ENCODE data around the gene WNT4. TPM values are rescaled to one million over a fixed set of nuclear protein-coding genes. Genes with fewer than 3 reads are reported as not detected.
A peak's percentile ranks its signal among the peaks of the same experiment; 100 is the strongest.

The WNT4 gene
- total RNA-seq, 1 experiment from 2014 or later: 0.79 TPM

GRCh38 chr1:22089787-22090186 is 53.1 kb downstream of the WNT4 start:
- H3K36me3 ChIP-seq (ENCODE audit: control insufficient read depth, insufficient read depth, low read length): no peaks in the 10 kb centered on the region; the same call in 1 of the 2 replicates
- DNase-seq: no peak
- Mint-ChIP-seq H3K27ac (ENCODE audit: unreplicated experiment) (peak overlapping the region; percentile 0), H3K4me1 (ENCODE audit: low read depth, unreplicated experiment) (peaks cover 5% of the 10 kb centered on the region), H3K36me3 (ENCODE audit: insufficient read depth, unreplicated experiment) (peaks cover 84% of the 10 kb centered on the region), H3K9me3 (ENCODE audit: unreplicated experiment) (no peaks in the 10 kb centered on the region), H3K4me3 (ENCODE audit: unreplicated experiment) (no peak overlapping the region), H3K27me3 (ENCODE audit: insufficient read depth, unreplicated experiment) (no peaks in the 10 kb centered on the region)
- no peaks in the 10 kb centered on the region for H3K9me3 ChIP-seq
- H3K4me3 ChIP-seq (ENCODE audit: low read depth, low read length): no peak overlapping the region
- H3K4me1 ChIP-seq: no peaks in the 10 kb centered on the region
- CTCF ChIA-PET: no interaction called here
- BruUV-seq (replicated peaks): no TSS peak
- TF ChIP-seq CTCF (IDR thresholded peaks at IDR 0.05; ENCODE audit: insufficient read depth in 1 of 2, low read depth in 1 of 2, low read length in 1 of 2, severe bottlenecking in 1 of 2, unreplicated experiment in 1 of 2): no peak
- intact Hi-C loops (cut with micrococcal nuclease; ENCODE audit: unreplicated experiment): no loop called here
- POLR2A ChIA-PET: interaction anchor here (0.7 kb wide), 1 partner anchor 471 kb away, joined by 3 read pairs; no protein-coding TSS in a partner anchor
- H3K27me3 ChIP-seq (replicated peaks; ENCODE audit: control insufficient read depth, insufficient read depth, low read length): no peaks in the 10 kb centered on the region

- no peak for DNase-seq
- ChIA-PET CTCF (no interaction called here), POLR2A (no interaction called here)
- H3K4me3 ChIP-seq (ENCODE audit: low read depth, low read length): no peak overlapping the region
- no peaks in the 10 kb centered on the region for H3K4me1 ChIP-seq
- no peaks in the 10 kb centered on the region for H3K9me3 ChIP-seq
- intact Hi-C loops (cut with micrococcal nuclease; ENCODE audit: unreplicated experiment): no loop called here
- peak overlapping the region; percentile 0 for H3K27ac Mint-ChIP-seq (ENCODE audit: unreplicated experiment)
- TF ChIP-seq CTCF (IDR thresholded peaks at IDR 0.05; ENCODE audit: insufficient read depth in 1 of 2, low read depth in 1 of 2, low read length in 1 of 2, severe bottlenecking in 1 of 2, unreplicated experiment in 1 of 2): no peak
- H3K4me3 Mint-ChIP-seq (ENCODE audit: unreplicated experiment): no peak overlapping the region
- no peaks in the 10 kb centered on the region; the same call in 1 of the 2 replicates for H3K36me3 ChIP-seq (ENCODE audit: control insufficient read depth, insufficient read depth, low read length)
- H3K36me3 Mint-ChIP-seq (ENCODE audit: insufficient read depth, unreplicated experiment): peaks cover 84% of the 10 kb centered on the region
- no TSS peak for BruUV-seq (replicated peaks)
- H3K27me3 ChIP-seq (replicated peaks; ENCODE audit: control insufficient read depth, insufficient read depth, low read length): no peaks in the 10 kb centered on the region
- peaks cover 5% of the 10 kb centered on the region for H3K4me1 Mint-ChIP-seq (ENCODE audit: low read depth, unreplicated experiment)
- H3K27me3 Mint-ChIP-seq (ENCODE audit: insufficient read depth, unreplicated experiment): no peaks in the 10 kb centered on the region
- no peaks in the 10 kb centered on the region for H3K9me3 Mint-ChIP-seq (ENCODE audit: unreplicated experiment)
These were observed 53.7 kb downstream of the WNT4 start for GRCh38 chr1:22089134-22089571.

GRCh38 chr1:22088331-22088730 is 54.6 kb downstream of the WNT4 start:
- no peak for TF ChIP-seq CTCF (IDR thresholded peaks at IDR 0.05; ENCODE audit: insufficient read depth in 1 of 2, low read depth in 1 of 2, low read length in 1 of 2, severe bottlenecking in 1 of 2, unreplicated experiment in 1 of 2)
- H3K27ac Mint-ChIP-seq (ENCODE audit: unreplicated experiment): peak overlapping the region; percentile 0
- peaks cover 85% of the 10 kb centered on the region for H3K36me3 Mint-ChIP-seq (ENCODE audit: insufficient read depth, unreplicated experiment)
- intact Hi-C loops (cut with micrococcal nuclease; ENCODE audit: unreplicated experiment): no loop called here
- H3K4me3 Mint-ChIP-seq (ENCODE audit: unreplicated experiment): no peak overlapping the region
- no peaks in the 10 kb centered on the region for H3K9me3 Mint-ChIP-seq (ENCODE audit: unreplicated experiment)
- Histone ChIP-seq H3K27me3 (replicated peaks; ENCODE audit: control insufficient read depth, insufficient read depth, low read length) (no peaks in the 10 kb centered on the region), H3K9me3 (no peaks in the 10 kb centered on the region), H3K4me1 (no peaks in the 10 kb centered on the region), H3K4me3 (ENCODE audit: low read depth, low read length) (no peak overlapping the region), H3K36me3 (ENCODE audit: control insufficient read depth, insufficient read depth, low read length) (no peaks in the 10 kb centered on the region; the same call in 1 of the 2 replicates)
- ChIA-PET CTCF (no interaction called here), POLR2A (no interaction called here)
- peaks cover 5% of the 10 kb centered on the region for H3K4me1 Mint-ChIP-seq (ENCODE audit: low read depth, unreplicated experiment)
- no TSS peak for BruUV-seq (replicated peaks)
- no peaks in the 10 kb centered on the region for H3K27me3 Mint-ChIP-seq (ENCODE audit: insufficient read depth, unreplicated experiment)
- no peak for DNase-seq
